ENCODE measurements around the gene SYNE3. TPM values are rescaled to one million over a fixed set of nuclear protein-coding genes. Genes with fewer than 3 reads are reported as not detected.

Gene SYNE3
- total RNA-seq, 1 experiment from 2014 or later, result 2.4 TPM

- in situ Hi-C loops (cut with HindIII; ENCODE audit: low sequenced_read_pairs), result no loop called here
- no peak for DNase-seq (ENCODE audit: low spot score)
Measured at GRCh38 chr14:95495538-95496025, 20.9 kb downstream of the SYNE3 start.

- in situ Hi-C loops (cut with HindIII; ENCODE audit: low sequenced_read_pairs), result no loop called here
- no peak for DNase-seq (ENCODE audit: low spot score)
Measured at GRCh38 chr14:95495076-95495475, 21.4 kb downstream of the SYNE3 start.

GRCh38 chr14:95494456-95494855 is 22.0 kb downstream of the SYNE3 start:
- in situ Hi-C loops (cut with HindIII; ENCODE audit: low sequenced_read_pairs), result no loop called here
- no peak for DNase-seq (ENCODE audit: low spot score)

GRCh38 chr14:95493976-95494375 is 22.5 kb downstream of the SYNE3 start:
- DNase-seq (ENCODE audit: low spot score), result no peak
- in situ Hi-C loops (cut with HindIII; ENCODE audit: low sequenced_read_pairs), result no loop called here

GRCh38 chr14:95493503-95493902 is 22.9 kb downstream of the SYNE3 start:
- in situ Hi-C loops (cut with HindIII; ENCODE audit: low sequenced_read_pairs), result no loop called here
- DNase-seq (ENCODE audit: low spot score), result no peak

GRCh38 chr14:95491936-95492608 is 24.4 kb downstream of the SYNE3 start:
- no peak for DNase-seq (ENCODE audit: low spot score)
- in situ Hi-C loops (cut with HindIII; ENCODE audit: low sequenced_read_pairs), result no loop called here

- in situ Hi-C loops (cut with HindIII; ENCODE audit: low sequenced_read_pairs), result no loop called here
- no peak for DNase-seq (ENCODE audit: low spot score)
Measured at GRCh38 chr14:95490727-95491451, 25.6 kb downstream of the SYNE3 start.

GRCh38 chr14:95490138-95490509 is 26.3 kb downstream of the SYNE3 start:
- in situ Hi-C loops (cut with HindIII; ENCODE audit: low sequenced_read_pairs), result no loop called here
- DNase-seq (ENCODE audit: low spot score), result no peak

GRCh38 chr14:95489214-95490137 is 27.0 kb downstream of the SYNE3 start:
- in situ Hi-C loops (cut with HindIII; ENCODE audit: low sequenced_read_pairs), result no loop called here
- DNase-seq (ENCODE audit: low spot score), result no peak

- in situ Hi-C loops (cut with HindIII; ENCODE audit: low sequenced_read_pairs), result no loop called here
- DNase-seq (ENCODE audit: low spot score), result no peak
Measured at GRCh38 chr14:95488376-95489213, 27.9 kb downstream of the SYNE3 start.

- in situ Hi-C loops (cut with HindIII; ENCODE audit: low sequenced_read_pairs), result no loop called here
- DNase-seq (ENCODE audit: low spot score), result no peak
Measured at GRCh38 chr14:95487669-95488084, 28.8 kb downstream of the SYNE3 start.

- in situ Hi-C loops (cut with HindIII; ENCODE audit: low sequenced_read_pairs), result no loop called here
- DNase-seq (ENCODE audit: low spot score), result no peak
Measured at GRCh38 chr14:95486875-95487668, 29.4 kb downstream of the SYNE3 start.

- no peak for DNase-seq (ENCODE audit: low spot score)
- in situ Hi-C loops (cut with HindIII; ENCODE audit: low sequenced_read_pairs), result no loop called here
Measured at GRCh38 chr14:95485222-95485819, 31.1 kb downstream of the SYNE3 start.

- in situ Hi-C loops (cut with HindIII; ENCODE audit: low sequenced_read_pairs), result no loop called here
Measured at GRCh38 chr14:95484296-95484695, 32.2 kb downstream of the SYNE3 start.

GRCh38 chr14:95483309-95484165 is 32.9 kb downstream of the SYNE3 start:
- no peak for DNase-seq (ENCODE audit: low spot score)
- in situ Hi-C loops (cut with HindIII; ENCODE audit: low sequenced_read_pairs), result no loop called here

More at GRCh38 chr14:95484296-95484695, 32.2 kb downstream of the SYNE3 start:
- DNase-seq (ENCODE audit: low spot score), result no peak

- no peak for DNase-seq (ENCODE audit: low spot score)
- in situ Hi-C loops (cut with HindIII; ENCODE audit: low sequenced_read_pairs), result no loop called here
Measured at GRCh38 chr14:95482627-95483308, 33.7 kb downstream of the SYNE3 start.
